Suprapubic skin (tissue), 4 donors: ENCODE results near the gene MCF2L2. TPM values are rescaled to one million over a fixed set of nuclear protein-coding genes. Genes with fewer than 3 reads are reported as not detected.

ENCODE experiments used
- DNase-seq, 2 donors: peaks; one replicate each; pipeline ENCODE4 v3.0.0-alpha.2; 2019; ENCODE audit warnings: low spot score in 2 of 2
- H3K27ac ChIP-seq: fragments of 200-600 bp; sonication (generic); one replicate; pipeline ENCODE4 v1.5.1; 2019
- H3K27me3 ChIP-seq: fragments of 200-600 bp; sonication (generic); one replicate; pipeline ENCODE4 v1.5.1; 2019
- H3K36me3 ChIP-seq: fragments of 200-600 bp; sonication (generic); one replicate; pipeline ENCODE4 v1.5.1; 2019
- H3K4me1 ChIP-seq: fragments of 200-600 bp; sonication (generic); one replicate; pipeline ENCODE4 v1.5.1; 2019
- H3K4me3 ChIP-seq: fragments of 200-600 bp; sonication (generic); one replicate; pipeline ENCODE4 v1.5.1; 2019; ENCODE audit warnings: mild to moderate bottlenecking
- H3K9me3 ChIP-seq: fragments of 200-600 bp; sonication (generic); one replicate; pipeline ENCODE4 v1.5.1; 2019
- CTCF ChIP-seq, 2 donors: fragments of 200-600 bp in 1 of 2; fragments of 450-650 bp in 1 of 2; sonication (generic) in 1 of 2; IDR thresholded peaks; one replicate each; pipeline ENCODE4 v1.5.1; 2016 to 2019; ENCODE audit warnings: antibody characterized with exemption in 2 of 2, mild to moderate bottlenecking in 1 of 2, moderate library complexity in 1 of 2
- EP300 ChIP-seq: sonication (generic); formaldehyde crosslinking; IDR thresholded peaks from one replicate; pipeline ENCODE4 v1.6.1; 2017; ENCODE audit warnings: antibody characterized with exemption
- POLR2A ChIP-seq, 2 donors: fragments of 450-650 bp; IDR thresholded peaks; one replicate each; pipeline ENCODE4 v1.6.1; 2017; ENCODE audit warnings: antibody characterized with exemption in 2 of 2, mild to moderate bottlenecking in 2 of 2, moderate library complexity in 2 of 2
- POLR2AphosphoS5 ChIP-seq, 3 donors: sonication (generic); formaldehyde crosslinking; IDR thresholded peaks; one replicate each; pipeline ENCODE4 v1.6.1; 2017; ENCODE audit warnings: antibody characterized with exemption in 3 of 3
- WGBS: methylation state at CpG from one replicate; pipeline ENCODE4 v1.1.5; 2018; 5-methylcytosine and 5-hydroxymethylcytosine counted together
- total RNA-seq, 4 donors: library from RNA; depleted of rRNA; stranded (reverse); fragments of >200 nt; gene quantifications; one replicate each; pipeline ENCODE4 v1.1.0, GENCODE V29; 2016

The MCF2L2 gene
- total RNA-seq, 4 donors from 2014 or later, result 0.36 to 2.2 (median 0.64) TPM

- WGBS, result 72% methylated on average over 6 of the region's 6 CpGs
- H3K27ac ChIP-seq, result no peak overlapping the region
- DNase-seq, result no peak
- H3K9me3 ChIP-seq, result peaks cover 3% of the 10 kb centered on the region
- TF ChIP-seq POLR2AphosphoS5 (IDR thresholded peaks at IDR 0.05) (no peak), EP300 (no peak), CTCF (IDR thresholded peaks at IDR 0.05) (no peak), POLR2A (IDR thresholded peaks at IDR 0.05) (no peak)
- H3K36me3 ChIP-seq, result no peaks in the 10 kb centered on the region
- no peaks in the 10 kb centered on the region for H3K27me3 ChIP-seq
- no peaks in the 10 kb centered on the region for H3K4me1 ChIP-seq
- no peak overlapping the region for H3K4me3 ChIP-seq
These were observed 181.3 kb downstream of the MCF2L2 start for GRCh38 chr3:183247011-183247589.

DNA sequence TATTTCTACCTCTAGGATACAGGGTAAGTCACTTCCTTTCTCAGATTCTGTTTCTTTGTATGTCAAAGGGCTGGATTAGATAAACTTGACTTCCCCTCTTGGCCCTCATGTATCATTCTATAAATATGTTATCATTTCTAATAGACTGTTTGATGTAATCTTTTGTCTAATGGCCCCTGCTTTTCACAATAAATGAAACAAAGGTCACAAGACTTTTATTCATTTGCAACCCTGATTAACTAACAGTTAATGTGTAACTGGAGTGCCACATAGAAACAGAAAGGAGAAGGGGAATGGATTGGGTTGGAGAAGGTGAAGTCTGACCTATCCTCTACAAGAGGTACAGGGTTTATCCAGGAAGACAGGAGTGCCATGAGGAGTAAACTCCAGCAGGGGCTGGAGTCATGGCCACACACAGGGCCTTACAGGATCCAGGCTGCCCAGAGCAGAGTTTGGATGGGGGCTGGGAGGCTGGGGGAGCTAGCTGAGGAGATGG, 183.4 kb downstream of the MCF2L2 start:
- DNase-seq, result no peak
- no peak overlapping the region for H3K4me3 ChIP-seq
- H3K9me3 ChIP-seq, result peaks cover 3% of the 10 kb centered on the region
- H3K4me1 ChIP-seq, result no peaks in the 10 kb centered on the region
- no peak for TF ChIP-seq CTCF (IDR thresholded peaks at IDR 0.05)
- no peaks in the 10 kb centered on the region for H3K27me3 ChIP-seq
- H3K36me3 ChIP-seq, result no peaks in the 10 kb centered on the region
- no peak overlapping the region for H3K27ac ChIP-seq

DNA sequence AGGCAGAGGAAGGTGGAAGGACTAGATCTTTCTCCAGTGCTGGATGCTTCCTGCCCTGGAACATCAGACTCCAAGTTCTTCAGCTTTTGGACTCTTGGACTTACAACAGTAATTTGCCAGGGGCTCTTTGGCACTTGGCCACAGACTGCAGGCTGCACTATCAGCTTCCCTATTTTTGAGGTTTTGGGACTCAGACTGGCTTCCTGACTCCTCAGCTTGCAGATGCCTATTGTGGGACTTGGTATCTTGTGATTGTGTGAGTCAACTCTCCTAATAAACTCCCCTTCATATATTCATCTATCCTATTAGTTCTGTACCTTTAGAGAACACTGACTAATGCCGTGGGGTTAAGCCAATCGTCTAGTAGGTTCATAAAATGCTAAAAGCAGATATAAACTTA, 184.2 kb downstream of the MCF2L2 start:
- peaks cover 3% of the 10 kb centered on the region for H3K9me3 ChIP-seq
- no peak for DNase-seq
- WGBS, result 82% methylated on average over 2 of the region's 2 CpGs
- H3K4me3 ChIP-seq, result no peak overlapping the region
- H3K4me1 ChIP-seq, result no peaks in the 10 kb centered on the region
- no peak overlapping the region for H3K27ac ChIP-seq
- no peak for TF ChIP-seq POLR2A (IDR thresholded peaks at IDR 0.05)
- TF ChIP-seq EP300, result no peak
- no peak for TF ChIP-seq POLR2AphosphoS5 (IDR thresholded peaks at IDR 0.05)
- TF ChIP-seq CTCF (IDR thresholded peaks at IDR 0.05), result no peak
- no peaks in the 10 kb centered on the region for H3K27me3 ChIP-seq
- no peaks in the 10 kb centered on the region for H3K36me3 ChIP-seq

DNA sequence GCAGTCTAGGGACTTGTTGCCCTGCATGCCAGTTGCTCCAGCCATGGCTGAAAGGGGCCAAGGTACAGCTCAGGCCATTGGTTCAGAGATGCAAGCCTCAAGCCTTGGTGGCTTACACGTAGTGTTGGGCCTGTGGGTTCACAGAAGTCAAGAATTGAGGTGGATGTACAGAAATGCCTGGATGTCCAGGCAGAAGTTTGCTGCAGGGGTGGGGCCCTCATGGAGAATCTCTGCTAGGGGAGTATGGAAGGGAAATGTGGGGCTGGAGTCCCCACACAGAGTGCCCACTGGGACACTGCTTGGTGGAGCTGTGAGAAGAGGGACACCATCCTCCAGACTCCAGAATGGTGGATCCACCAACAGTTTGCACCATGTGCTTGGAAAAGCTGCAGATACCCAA, 186.0 kb downstream of the MCF2L2 start:
- peaks cover 3% of the 10 kb centered on the region for H3K9me3 ChIP-seq
- no peak for TF ChIP-seq CTCF (IDR thresholded peaks at IDR 0.05)
- TF ChIP-seq POLR2A (IDR thresholded peaks at IDR 0.05), result no peak
- no peak for TF ChIP-seq EP300
- no peak for TF ChIP-seq POLR2AphosphoS5 (IDR thresholded peaks at IDR 0.05)
- 94% methylated on average over 1 of the region's 1 CpG for WGBS
- no peak overlapping the region for H3K27ac ChIP-seq
- H3K36me3 ChIP-seq, result no peaks in the 10 kb centered on the region
- H3K4me3 ChIP-seq, result no peak overlapping the region
- no peak for DNase-seq
- no peaks in the 10 kb centered on the region for H3K4me1 ChIP-seq
- no peaks in the 10 kb centered on the region for H3K27me3 ChIP-seq

- Histone ChIP-seq H3K27me3 (no peaks in the 10 kb centered on the region), H3K36me3 (no peaks in the 10 kb centered on the region), H3K27ac (no peak overlapping the region), H3K4me1 (no peaks in the 10 kb centered on the region), H3K4me3 (no peak overlapping the region), H3K9me3 (peaks cover 3% of the 10 kb centered on the region)
- WGBS, result 81% methylated on average over 5 of the region's 5 CpGs
- no peak for DNase-seq
- TF ChIP-seq POLR2A (IDR thresholded peaks at IDR 0.05) (no peak), CTCF (IDR thresholded peaks at IDR 0.05) (no peak)
These were observed 189.4 kb downstream of the MCF2L2 start for GRCh38 chr3:183239046-183239445.
